ENCODE results near the gene MINK1.
"Not testable (repeated sequence)": the region's sequence is repeated elsewhere in the genome, so short reads cannot be mapped to it uniquely, and the experiment has no call there.

MINK1 gene

GRCh38 chr17:4867535-4867934, 34.4 kb downstream of the MINK1 start:
- H3K27me3 Mint-ChIP-seq, H3K9me3 Mint-ChIP-seq, ATAC-seq, H3K36me3 Mint-ChIP-seq, H3K4me3 Mint-ChIP-seq, H3K27ac Mint-ChIP-seq, H3K4me1 Mint-ChIP-seq: not testable (repeated sequence)

DNA sequence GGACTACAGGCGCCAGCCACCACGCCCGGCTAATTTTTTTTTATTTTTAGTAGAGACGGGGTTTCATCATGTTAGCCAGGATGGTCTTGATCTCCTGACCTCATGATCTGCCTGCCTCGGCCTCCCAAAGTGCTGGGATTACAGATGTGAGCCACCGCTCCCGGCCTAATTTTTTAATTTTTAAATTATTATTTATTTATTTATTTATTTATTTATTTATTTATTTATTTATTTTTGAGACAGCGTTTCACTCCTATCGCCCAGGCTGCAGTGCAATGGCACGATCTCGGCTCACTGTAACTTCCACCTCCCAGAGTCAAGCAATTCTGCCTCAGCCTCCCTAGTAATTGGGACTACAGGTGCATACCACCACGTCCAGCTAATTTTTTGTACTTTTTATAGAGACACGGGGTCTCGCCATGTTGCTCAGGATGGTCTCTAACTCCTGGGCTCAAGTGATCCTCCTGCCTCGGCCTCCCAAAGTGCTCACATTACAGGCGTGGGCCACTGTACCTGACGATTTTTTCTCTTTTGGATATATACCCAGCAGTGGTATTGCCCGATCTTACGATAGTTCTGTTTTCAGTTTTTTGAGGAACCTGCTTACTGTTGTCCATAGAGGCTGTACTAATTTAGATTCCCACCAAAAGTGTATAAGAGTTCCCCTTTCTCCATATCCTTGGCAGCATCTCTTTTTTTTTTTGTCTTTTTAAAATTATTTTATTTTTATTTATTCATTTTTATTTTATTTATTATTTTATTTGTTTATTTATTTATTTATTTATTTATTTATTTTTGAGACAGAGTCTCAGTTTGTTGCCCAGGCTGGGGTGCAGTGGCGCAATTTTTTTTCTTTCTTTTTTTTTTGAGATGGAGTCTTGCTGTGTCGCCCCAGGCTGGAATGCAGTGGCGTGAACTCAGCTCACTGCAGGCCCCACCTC, 36.2 kb downstream of the MINK1 start:
- H3K27ac Mint-ChIP-seq, H3K9me3 Mint-ChIP-seq, H3K36me3 Mint-ChIP-seq, ATAC-seq, H3K4me1 Mint-ChIP-seq, H3K4me3 Mint-ChIP-seq, H3K27me3 Mint-ChIP-seq: not testable (repeated sequence)

GRCh38 chr17:4870855-4871254, 37.7 kb downstream of the MINK1 start:
- no peaks in the 10 kb centered on the region for H3K9me3 Mint-ChIP-seq
- no peak for ATAC-seq
- no peak overlapping the region for H3K4me3 Mint-ChIP-seq
- H3K27ac Mint-ChIP-seq, result no peak overlapping the region
- H3K4me1 Mint-ChIP-seq, result no peaks in the 10 kb centered on the region
- peaks cover 12% of the 10 kb centered on the region for H3K36me3 Mint-ChIP-seq
- H3K27me3 Mint-ChIP-seq, result no peaks in the 10 kb centered on the region

DNA sequence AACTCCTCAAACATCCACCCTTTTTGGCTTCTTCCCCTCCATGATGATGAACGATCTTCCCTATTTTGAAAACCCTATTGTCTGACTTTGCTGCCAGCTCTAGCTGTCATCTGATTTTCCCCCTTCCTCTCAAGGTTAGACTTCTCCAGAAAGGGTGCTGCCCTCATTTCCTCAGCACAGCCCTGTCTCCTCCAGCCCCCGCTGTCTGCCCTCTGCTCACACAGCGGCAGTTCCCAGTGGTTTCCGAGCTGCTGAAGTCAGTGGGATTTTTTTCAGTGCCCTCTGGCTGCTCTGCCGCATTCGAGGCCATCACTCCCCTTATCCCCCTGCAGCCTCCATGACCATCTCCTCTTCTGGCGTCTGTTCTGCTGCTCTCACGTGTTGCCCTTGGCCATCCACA, 39.6 kb downstream of the MINK1 start:
- no peaks in the 10 kb centered on the region for H3K4me1 Mint-ChIP-seq
- H3K27ac Mint-ChIP-seq, result no peak overlapping the region
- H3K9me3 Mint-ChIP-seq, result no peaks in the 10 kb centered on the region
- no peaks in the 10 kb centered on the region for H3K27me3 Mint-ChIP-seq
- H3K4me3 Mint-ChIP-seq, result no peak overlapping the region
- peaks cover 12% of the 10 kb centered on the region for H3K36me3 Mint-ChIP-seq
- ATAC-seq, result no peak

DNA sequence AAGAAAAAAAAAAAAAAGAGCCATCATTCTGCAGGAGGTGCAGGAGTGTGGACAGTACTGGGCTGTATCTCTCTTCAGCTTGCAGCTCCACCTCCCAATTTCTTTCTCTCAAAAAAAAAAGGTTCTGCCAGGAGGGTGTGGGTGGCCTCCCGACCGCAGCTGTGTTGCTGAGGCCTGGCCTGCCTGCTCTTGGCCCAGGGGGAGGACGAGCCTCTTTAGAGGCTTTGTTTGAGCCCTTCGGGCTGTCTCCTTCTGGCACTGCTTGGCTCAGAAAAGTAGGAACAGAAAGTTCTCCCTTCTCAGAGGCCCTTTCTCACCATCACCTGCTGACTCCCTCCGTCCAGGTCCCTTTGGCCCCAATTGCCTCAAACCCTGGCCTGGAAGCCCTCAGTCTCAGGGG, 43.9 kb downstream of the MINK1 start:
- no peaks in the 10 kb centered on the region for H3K27me3 Mint-ChIP-seq
- H3K36me3 Mint-ChIP-seq, result peaks cover 41% of the 10 kb centered on the region
- peaks cover 14% of the 10 kb centered on the region for H3K4me1 Mint-ChIP-seq
- H3K27ac Mint-ChIP-seq, result no peak overlapping the region
- H3K4me3 Mint-ChIP-seq, result no peak overlapping the region
- no peaks in the 10 kb centered on the region for H3K9me3 Mint-ChIP-seq
- ATAC-seq, result no peak

DNA sequence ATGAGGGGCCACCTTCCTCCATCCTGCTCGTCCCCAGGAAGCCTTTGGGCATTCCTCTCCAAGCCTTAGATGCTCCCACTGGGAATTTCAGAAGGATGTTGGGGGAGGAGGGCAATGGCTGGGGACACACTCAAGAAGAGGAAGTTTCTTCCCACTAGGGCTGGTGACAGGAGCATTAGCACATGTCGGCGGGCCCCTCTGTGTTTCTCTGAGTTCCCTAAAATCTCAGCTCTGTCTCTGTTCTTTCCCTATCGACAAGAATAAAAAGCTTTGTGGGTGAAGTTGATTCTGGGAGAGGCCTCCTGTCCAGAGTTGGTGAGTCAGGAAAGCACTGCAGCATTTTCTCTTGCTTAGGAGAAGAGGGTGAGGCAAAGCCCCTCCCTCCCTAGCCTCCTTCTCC, 46.5 kb downstream of the MINK1 start:
- Mint-ChIP-seq H3K27me3 (no peaks in the 10 kb centered on the region), H3K27ac (no peak overlapping the region), H3K9me3 (no peaks in the 10 kb centered on the region), H3K4me3 (no peak overlapping the region), H3K4me1 (peaks cover 16% of the 10 kb centered on the region), H3K36me3 (peaks cover 31% of the 10 kb centered on the region)
- ATAC-seq, result no peak

DNA sequence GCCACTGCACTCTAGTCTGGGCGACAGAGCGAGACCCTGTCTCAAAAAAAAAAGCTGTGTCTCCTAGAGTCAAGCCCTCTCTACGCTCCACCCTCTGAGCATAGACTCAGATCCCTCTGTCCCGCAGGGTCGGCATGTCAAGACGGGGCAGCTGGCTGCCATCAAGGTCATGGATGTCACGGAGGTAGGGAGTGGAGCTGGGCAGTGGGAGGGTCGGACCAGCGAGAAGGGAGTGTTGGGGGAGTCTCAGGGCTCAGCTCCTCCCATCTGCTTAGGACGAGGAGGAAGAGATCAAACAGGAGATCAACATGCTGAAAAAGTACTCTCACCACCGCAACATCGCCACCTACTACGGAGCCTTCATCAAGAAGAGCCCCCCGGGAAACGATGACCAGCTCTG, 47.7 kb downstream of the MINK1 start:
- Mint-ChIP-seq H3K4me3 (no peak overlapping the region), H3K27me3 (no peaks in the 10 kb centered on the region), H3K27ac (no peak overlapping the region), H3K36me3 (peaks cover 43% of the 10 kb centered on the region), H3K4me1 (peaks cover 16% of the 10 kb centered on the region), H3K9me3 (no peaks in the 10 kb centered on the region)
- no peak for ATAC-seq

DNA sequence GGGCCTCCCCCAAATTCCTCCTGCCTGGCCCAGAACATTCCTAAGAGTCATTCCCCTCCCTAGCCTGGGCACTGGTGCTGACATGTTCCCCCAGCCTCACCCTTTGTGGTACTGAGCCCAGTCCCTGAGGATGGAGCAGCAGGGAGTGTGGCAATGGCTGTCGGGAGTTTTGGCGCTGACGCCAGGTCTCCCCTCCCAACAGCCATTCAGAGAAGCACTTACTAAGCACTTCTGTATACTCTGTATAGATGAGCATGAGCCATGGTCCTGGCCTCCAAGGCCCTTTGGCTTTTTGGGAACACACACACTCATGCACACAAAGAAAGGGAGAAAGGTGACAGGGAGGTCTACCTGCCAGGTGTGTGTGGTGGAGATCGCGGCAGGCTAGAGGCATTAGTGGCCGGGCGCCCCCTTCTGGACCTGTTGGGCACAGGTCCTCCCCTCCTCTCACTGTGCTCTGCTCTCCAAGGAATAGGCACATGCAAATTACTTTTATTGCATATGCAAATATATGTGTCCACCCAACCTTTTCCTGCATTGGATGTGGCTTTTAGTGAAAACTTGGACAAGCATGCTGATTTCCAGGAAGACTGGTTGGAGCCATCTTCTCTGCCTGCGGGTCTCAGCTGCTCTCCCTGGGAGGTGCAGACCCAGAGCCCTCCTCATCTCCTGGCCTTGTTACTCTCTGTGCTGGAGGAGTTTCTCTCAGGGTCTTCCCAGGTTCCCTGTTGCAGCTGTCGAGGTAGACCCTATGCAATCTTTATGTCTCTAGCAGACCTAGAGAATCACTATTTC, 48.8 kb downstream of the MINK1 start:
- H3K36me3 Mint-ChIP-seq, result peaks cover 54% of the 10 kb centered on the region

GRCh38 chr17:4884489-4884888, 51.3 kb downstream of the MINK1 start:
- no peaks in the 10 kb centered on the region for H3K9me3 Mint-ChIP-seq
- H3K4me1 Mint-ChIP-seq, result peaks cover 10% of the 10 kb centered on the region
- H3K27ac Mint-ChIP-seq, result no peak overlapping the region
- no peak overlapping the region for H3K4me3 Mint-ChIP-seq
- no peak for ATAC-seq
- H3K36me3 Mint-ChIP-seq, result peaks cover 49% of the 10 kb centered on the region
- no peaks in the 10 kb centered on the region for H3K27me3 Mint-ChIP-seq

More for the DNA sequence above, 48.8 kb downstream of the MINK1 start:
- Mint-ChIP-seq H3K27me3 (no peaks in the 10 kb centered on the region), H3K27ac (no peak overlapping the region), H3K4me1 (peaks cover 16% of the 10 kb centered on the region), H3K4me3 (no peak overlapping the region), H3K9me3 (no peaks in the 10 kb centered on the region)
- peak; percentile 84 for ATAC-seq

GRCh38 chr17:4886830-4887229, 53.7 kb downstream of the MINK1 start:
- no peaks in the 10 kb centered on the region for H3K27me3 Mint-ChIP-seq
- ATAC-seq, result no peak
- peak overlapping the region; percentile 20 for H3K27ac Mint-ChIP-seq
- peaks cover 58% of the 10 kb centered on the region for H3K36me3 Mint-ChIP-seq
- no peaks in the 10 kb centered on the region for H3K9me3 Mint-ChIP-seq
- no peak overlapping the region for H3K4me3 Mint-ChIP-seq
- peaks cover 4% of the 10 kb centered on the region for H3K4me1 Mint-ChIP-seq

- H3K27ac Mint-ChIP-seq, result no peak overlapping the region
- no peaks in the 10 kb centered on the region for H3K9me3 Mint-ChIP-seq
- no peaks in the 10 kb centered on the region for H3K4me1 Mint-ChIP-seq
- H3K4me3 Mint-ChIP-seq, result no peak overlapping the region
- ATAC-seq, result no peak
- H3K36me3 Mint-ChIP-seq, result peaks cover 63% of the 10 kb centered on the region
- H3K27me3 Mint-ChIP-seq, result no peaks in the 10 kb centered on the region
These were observed 54.4 kb downstream of the MINK1 start for GRCh38 chr17:4887581-4887980.

DNA sequence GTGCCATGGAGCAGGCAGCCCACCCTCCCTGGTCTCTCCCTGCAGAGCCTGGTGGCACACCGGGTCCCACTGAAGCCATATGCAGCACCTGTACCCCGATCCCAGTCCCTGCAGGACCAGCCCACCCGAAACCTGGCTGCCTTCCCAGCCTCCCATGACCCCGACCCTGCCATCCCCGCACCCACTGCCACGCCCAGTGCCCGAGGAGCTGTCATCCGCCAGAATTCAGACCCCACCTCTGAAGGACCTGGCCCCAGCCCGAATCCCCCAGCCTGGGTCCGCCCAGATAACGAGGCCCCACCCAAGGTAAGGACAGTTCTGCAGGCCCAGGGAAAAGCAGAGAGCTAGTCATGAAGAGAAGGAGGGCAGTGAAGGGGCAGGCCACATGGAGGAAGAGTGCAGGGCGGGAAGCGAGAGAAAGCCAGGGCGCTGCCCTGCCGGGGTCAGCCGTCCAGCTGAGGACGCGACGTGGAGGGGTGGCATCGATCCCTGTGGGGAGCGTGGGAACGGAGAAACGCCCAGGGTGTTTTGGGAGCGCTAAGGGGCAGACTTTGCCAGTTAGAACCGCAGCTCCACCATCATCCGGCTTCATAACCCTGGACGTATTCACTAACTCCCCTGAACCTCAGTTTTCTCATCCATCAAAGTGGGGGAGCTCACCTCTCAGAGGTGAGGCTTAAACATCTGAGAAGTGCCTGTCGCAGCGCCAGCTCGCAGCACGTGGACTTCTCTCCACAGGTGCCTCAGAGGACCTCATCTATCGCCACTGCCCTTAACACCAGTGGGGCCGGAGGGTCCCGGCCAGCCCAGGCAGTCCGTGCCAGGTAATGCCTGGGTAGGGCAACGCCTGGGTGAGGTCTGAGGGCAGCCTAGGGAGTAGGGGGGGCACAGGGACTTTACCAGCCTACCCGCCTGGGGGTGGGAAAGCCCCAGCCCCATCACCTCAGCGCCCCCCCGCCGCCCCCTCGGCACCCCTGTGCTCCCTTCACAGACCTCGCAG, 58.6 kb downstream of the MINK1 start:
- Mint-ChIP-seq H3K27ac (no peak overlapping the region), H3K9me3 (no peaks in the 10 kb centered on the region), H3K27me3 (no peaks in the 10 kb centered on the region), H3K4me3 (no peak overlapping the region), H3K36me3 (peaks cover 80% of the 10 kb centered on the region), H3K4me1 (no peaks in the 10 kb centered on the region)
- ATAC-seq, result no peak

DNA sequence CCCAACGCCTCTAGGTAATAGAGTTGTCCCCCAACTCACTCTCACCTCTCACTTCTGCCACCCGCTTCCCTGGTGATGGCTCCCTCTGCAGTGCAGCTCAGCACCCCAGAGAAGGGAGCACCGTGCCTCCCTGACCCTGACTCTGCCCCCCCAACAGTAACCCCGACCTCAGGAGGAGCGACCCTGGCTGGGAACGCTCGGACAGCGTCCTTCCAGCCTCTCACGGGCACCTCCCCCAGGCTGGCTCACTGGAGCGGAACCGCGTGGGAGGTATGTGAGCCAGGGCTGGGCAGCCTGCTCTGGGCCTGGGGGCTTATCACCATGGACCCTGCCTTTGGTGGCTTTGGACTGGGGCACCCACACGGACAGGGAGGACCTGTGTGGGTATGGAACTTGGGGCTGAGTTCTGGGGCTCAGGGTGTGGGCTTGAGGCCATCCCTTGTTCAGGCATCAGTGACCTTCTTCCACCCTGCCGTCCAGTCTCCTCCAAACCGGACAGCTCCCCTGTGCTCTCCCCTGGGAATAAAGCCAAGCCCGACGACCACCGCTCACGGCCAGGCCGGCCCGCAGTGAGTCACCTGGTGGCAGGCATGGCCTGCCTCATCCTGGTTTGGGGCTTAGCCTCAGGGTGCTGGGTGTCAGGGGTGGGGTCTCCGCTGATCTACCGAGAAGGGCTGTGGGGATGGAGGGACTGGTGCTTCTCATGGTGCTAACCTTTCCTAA, 59.5 kb downstream of the MINK1 start:
- Mint-ChIP-seq H3K27me3 (no peaks in the 10 kb centered on the region), H3K9me3 (no peaks in the 10 kb centered on the region), H3K36me3 (peaks cover 83% of the 10 kb centered on the region), H3K27ac (no peak overlapping the region), H3K4me3 (no peak overlapping the region), H3K4me1 (no peaks in the 10 kb centered on the region)
- no peak for ATAC-seq

DNA sequence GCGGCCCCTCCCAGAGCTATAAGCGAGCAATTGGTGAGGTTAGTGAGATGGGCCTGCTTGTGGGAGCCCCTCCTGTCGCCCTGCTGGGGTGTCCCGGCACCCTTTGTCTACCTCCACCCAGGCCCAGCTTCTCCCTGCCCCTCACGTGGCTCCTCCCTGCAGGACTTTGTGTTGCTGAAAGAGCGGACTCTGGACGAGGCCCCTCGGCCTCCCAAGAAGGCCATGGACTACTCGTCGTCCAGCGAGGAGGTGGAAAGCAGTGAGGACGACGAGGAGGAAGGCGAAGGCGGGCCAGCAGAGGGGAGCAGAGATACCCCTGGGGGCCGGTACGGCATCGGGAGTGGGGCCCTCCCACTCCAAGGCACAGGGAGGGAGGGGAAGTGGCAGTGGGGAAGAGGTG, 60.1 kb downstream of the MINK1 start:
- Mint-ChIP-seq H3K27me3 (no peaks in the 10 kb centered on the region), H3K36me3 (peaks cover 89% of the 10 kb centered on the region)
- no peak for ATAC-seq

More for the DNA sequence above, 60.1 kb downstream of the MINK1 start:
- H3K4me3 Mint-ChIP-seq, result no peak overlapping the region
- peaks cover 4% of the 10 kb centered on the region for H3K4me1 Mint-ChIP-seq
- H3K9me3 Mint-ChIP-seq, result no peaks in the 10 kb centered on the region
- H3K27ac Mint-ChIP-seq, result no peak overlapping the region

Data from stimulated activated memory B cell treated with anti-CD40 and anti-IgM and Interleukin-4, amounts not matched to agents 10 μg/mL and 1 μg/mL and 100 μg/mL, for 72 hours (primary cell).